A204.1 (cell line): ENCODE data around the gene CHRDL2.

Experiments used
- FAIRE-seq: peaks from 2 replicates; lab custom pipeline; 2012; peaks lifted over from hg19 to GRCh38; lab: Jason Lieb, UNC

CHRDL2 gene

GRCh38 chr11:74684661-74685060, 46.6 kb downstream of the CHRDL2 start:
- FAIRE-seq = no peak

- FAIRE-seq = no peak
These were observed 47.2 kb downstream of the CHRDL2 start for GRCh38 chr11:74683941-74684481.

DNA sequence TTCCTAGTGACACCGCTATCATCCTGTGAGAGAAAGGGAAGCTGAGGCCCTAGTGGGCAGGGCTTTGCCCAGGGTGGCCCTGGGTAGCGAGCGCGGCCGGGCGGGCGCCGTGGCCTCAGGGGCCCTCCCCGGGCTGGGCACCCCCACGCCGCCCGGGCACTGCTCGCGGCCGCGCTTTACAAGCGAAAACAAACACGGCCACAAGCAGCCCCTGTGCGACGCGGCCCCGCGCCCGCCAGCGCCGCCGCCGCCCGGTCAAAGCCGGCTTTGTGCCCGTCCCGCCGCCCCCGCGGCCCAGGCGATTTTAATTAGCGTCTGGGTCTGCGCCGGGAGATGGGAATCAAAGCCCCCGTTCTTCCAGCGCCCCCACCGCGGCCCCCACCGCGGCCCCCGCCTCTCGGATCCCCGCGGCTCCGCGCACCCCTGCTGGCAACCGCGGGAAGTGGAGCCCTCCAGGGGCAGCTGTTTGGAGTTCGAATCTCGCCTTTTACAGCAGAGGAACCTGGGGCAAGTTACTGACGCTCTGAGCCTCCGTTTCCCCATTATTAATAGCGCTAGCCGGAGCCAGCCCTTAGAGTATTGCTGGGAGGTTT, 47.9 kb downstream of the CHRDL2 start:
- no peak for FAIRE-seq

GRCh38 chr11:74682731-74683278, 48.4 kb downstream of the CHRDL2 start:
- FAIRE-seq = no peak

GRCh38 chr11:74681686-74682651, 49.3 kb downstream of the CHRDL2 start:
- FAIRE-seq = no peak

DNA sequence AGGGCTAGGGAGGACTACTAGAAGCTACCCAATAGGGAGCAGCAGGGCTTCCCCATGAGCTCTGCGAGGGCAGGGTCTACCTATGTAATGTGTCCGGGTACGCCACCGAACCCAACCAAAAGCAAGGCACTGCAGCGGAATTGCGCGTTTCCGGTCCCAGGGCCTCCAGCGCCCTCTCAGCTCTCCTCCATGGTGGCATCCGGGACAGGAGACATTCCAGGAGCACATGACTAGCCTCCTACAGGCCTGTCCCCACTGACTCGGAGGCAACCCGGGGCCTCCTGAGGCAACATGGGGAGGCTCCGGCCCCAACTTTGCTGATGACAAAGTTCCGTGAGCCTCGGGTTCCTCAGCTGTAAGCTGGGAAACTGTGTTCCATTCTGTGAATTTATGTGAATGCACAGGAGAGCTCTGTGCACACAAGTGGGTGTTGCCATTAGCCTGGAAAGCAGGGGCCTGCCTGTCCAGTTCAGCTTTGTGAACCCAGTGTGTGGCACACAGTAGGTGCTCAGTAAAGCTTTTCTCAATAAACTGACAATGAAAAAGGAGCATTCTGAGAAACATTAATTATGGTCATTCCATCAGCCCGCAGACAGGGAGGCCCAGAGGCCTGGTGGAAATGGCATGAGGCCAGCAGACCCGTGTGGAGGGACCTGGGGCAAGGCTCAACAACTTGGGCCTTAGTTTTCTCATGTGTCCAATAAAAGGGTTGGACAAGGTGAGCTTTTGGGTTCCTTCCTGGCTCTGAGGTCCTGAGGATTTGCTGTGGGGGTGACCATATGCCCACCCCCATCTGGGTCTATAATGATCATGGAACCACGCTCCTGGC, 50.3 kb downstream of the CHRDL2 start:
- FAIRE-seq = no peak

DNA sequence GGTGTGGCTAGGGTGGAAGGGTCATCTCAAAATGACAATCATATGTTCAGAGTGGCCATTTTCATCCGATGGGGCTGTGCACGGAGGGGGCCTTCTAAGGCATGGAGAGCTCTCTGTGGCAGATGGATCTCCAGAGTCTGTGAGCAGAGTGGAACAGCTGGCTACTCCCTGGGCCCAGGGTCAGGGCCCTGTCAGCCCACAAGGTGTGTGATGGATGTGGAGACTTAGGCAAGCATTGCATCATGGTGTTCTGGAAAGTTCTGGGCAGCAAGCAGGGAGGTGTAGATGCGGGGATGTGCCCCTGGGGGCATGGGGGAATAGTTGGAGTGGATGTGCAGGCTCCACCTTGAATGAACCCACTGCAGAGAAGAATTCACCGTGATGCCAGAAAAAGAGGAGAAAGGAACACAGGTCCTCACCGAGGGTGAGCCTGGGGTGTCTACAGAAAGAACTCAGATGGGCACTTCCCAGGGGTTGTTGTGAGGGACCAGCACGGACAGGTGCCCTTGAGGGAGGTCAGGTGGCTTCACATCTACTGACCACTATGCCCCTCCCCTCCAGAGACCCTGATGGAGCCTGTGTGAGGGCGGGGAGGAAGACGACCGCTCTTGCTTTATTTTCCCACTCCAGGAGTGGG, 51.1 kb downstream of the CHRDL2 start:
- FAIRE-seq = no peak

DNA sequence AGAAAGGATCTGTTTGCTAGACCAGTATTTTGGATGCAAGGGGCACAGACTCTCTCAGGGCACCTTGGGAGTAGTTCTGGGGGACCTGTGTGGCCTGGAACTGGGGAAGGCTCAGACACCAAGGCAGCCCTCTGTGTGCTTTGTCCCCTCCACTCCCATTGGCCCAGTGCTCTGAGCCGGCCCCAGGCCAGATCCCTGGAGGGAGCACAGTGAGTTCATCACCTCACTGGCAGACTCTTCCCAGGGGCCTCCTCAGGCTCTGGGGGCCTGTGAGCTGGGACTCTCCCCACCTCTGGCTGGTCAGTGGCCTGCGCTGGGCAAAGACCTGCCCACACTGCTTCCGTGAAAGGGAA, 51.7 kb downstream of the CHRDL2 start:
- no peak for FAIRE-seq

DNA sequence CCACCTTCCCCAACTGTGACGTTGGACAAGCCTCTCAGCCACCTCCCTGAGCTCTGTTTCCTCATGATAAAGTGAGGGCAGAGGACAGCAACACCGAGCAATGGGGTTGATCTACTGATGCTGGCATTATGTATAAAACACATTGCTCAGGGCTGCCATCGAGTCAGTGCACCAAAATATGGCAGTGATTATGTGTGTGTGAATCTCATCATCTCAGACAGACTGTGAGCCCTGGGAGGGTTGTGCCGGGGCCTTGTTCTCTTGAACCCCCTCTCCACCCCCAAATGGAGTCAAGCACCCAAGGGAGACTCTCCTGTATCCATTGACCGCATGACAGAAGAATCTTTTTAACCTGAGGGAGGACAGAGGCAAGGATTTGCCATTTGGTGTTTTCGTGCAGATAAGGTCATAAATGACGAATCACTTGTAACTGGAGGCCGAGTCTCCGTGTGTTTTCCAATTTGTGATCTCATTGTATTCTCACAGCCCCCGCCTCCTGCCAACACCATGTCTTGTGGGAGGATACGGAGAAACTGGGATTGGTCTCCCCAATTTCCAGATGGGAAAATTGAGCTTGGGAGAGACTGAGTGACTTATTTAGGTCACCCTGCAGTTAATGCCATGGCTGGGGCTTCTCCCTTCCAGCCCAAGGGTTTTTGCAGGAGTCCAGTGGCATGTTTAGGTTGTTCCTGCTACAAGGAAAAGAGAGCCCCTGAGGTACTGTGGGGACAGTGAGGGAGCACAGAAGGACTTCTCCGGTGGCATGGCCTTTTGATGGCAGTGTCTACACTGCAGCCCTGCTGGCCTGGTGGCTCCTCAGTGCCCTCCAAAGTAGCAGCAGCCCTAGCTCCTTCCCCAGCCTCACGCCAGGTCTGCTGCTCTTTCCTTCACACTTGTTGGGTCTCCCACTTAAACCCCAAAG, 52.4 kb downstream of the CHRDL2 start:
- no peak for FAIRE-seq

DNA sequence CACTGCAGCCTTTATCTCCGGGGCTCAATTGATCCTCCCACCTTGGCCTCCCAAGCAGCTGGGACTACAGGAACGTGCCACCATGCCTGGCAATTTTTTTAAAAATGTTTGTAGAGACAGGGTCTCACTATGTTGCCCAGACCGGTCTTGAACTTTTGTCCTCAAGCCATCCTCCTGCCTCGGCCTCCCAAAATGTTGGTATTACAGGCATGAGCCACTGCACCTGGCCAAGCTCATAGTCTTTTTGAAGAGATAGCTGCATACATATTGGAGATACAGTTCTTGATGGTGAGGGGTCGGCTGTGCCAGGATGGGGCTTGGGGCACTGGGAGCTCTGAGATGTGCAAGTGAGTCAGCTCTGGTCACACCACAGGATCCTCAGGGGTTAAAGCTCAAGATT, 53.2 kb downstream of the CHRDL2 start:
- no peak for FAIRE-seq

DNA sequence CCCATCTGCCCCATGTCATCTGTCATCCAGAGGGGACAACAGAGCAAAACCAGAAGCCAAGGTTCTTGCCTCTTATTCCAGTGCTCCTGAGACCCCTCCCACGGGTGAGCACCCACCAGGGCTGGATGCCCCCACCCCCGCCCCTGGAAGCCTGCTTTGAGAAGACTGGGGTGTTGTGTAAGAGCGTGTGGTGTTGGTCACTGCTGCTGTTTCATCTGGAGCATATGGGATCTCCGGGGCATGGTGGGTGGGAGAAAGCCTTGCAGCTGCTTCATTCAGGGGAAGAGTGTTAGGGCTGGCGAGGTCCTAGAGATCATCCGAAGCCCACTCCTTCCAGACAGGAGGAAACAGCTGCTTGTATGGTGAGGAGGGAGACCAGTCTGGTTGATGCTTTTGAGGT, 54.1 kb downstream of the CHRDL2 start:
- FAIRE-seq = no peak

DNA sequence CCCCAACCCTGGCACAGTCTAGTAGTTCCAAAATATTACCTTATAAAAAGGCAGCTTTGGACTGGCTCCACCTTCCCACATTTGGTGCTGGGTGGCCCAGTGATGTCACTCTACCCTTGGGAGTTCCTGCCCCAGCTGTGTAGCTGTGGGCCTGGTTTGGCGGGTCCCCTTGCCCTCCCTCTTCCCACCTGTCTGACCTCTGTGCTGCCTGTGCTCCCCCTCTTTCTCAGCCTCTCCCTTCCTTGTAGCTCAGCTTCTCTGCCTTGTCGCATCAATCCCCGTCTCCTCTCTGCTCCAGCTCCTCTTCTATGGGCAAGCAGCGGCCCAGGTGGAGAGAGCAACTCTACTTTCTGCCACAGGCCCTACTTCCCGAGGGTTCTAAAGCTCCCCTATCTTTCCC, 54.6 kb downstream of the CHRDL2 start:
- no peak for FAIRE-seq

DNA sequence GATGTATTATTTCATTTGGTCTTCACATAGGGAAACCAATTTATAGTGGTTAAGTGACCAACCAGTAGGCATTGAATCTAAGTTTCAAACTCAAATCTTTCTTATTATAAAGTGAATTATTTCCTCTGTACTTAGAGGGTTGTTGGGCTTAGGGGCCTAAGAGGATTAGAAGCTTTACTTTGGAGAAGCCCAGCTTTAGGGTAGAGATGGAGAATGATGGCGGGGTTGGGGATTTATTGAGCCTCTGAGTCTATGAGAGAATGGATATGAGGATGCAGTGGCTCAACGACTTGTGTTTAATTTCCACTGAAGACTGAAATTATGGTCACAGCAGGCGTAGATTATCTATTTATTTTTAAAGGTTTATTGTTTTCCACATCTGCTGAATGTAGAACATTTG, 55.5 kb downstream of the CHRDL2 start:
- no peak for FAIRE-seq

- no peak for FAIRE-seq
These were observed 57.4 kb downstream of the CHRDL2 start for GRCh38 chr11:74673693-74674360.

DNA sequence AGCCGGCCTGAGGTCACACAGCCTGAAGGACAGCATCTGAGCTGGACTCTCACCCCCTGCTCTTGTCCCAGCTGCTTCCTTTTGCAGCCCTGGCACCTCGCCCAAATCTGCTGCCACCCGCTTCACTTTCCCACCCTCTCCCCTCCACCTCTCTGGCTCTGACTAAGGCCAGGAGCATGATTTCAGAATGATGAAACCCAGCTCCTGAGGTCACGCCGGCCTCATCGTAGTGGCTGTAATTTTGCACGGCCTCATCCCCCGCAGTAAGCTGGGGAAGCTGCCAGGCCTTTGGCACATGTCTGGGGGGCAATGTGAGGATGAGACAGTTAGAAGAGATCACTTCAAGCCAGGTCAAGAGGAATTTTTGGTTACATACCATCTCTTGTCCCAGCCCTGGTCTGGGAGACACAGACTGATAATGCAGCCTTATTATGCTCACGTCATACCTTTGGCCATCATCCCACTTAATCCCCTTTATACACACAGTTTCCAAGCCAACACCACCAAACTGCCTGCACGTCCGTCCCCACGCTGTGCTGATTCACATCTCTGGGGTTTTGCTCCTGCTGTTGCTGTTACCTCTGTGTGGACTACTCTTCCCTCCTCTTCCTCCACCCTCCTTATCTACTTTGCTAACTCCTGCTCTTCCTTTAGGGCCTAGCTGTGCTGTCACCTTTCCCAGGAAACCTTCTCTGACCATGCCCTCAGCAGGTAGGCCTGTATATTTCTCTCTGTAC, 58.1 kb downstream of the CHRDL2 start:
- FAIRE-seq = no peak

DNA sequence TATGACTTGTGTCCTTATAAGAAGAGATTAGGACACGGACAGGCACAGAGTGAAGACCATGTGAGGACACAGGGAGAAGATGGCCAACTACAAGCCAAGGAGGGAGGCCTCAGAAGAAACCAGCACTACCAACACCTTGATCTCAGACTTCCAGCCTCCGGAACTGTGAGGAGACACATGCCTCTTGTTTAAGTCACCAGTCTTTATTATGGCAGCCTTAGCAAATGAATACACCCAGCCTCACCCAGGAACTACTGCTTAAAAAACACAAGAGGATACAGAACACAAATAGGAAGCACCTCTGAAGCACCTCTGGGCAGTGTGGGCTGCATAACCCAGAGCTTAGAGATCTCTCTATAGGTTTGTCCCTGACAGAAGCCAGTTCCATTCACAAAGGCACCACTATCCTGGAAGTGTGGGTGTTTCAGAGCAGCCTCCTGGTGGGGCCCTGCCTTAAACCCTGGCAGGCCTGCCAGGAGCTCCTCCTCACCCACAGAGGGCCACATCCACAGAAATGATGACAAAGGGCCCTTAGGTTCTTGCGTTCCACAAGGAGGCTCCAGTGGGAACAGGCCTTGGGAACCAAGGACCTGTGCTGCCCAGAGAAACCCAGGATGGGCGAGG, 58.8 kb downstream of the CHRDL2 start:
- FAIRE-seq = no peak

DNA sequence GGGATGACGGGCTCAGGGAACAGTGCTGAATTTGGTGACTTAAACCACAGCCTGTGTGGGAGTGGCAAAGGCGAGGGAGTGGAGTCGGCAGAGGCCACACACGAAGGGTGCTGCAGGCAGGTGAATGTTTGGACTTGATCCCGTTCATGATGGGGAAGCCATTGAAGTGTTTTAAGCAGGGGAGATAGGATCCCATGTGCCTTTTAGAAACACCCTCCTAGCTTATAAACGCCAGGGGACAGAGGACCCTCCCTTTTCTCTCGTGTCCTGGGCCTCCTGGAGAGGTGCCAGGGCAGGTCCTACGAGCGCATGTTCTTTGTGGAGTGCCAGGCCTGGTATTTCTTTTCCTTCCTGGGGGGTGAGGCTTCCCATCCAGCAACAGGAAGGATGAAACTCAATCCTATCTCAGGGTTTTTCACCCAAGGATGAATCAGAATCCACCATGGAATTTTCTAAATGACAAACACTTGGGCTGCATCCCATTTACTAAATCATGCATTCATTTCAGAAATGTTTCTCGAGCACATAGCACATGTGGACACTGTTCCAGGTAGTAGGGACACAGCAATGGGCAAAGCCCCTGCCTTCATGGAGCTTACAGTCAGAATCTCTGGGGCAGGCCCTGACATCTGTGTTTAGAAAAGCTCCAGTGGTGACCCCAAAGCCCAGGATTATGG, 59.6 kb downstream of the CHRDL2 start:
- FAIRE-seq = no peak

GRCh38 chr11:74670171-74670570, 61.1 kb downstream of the CHRDL2 start:
- no peak for FAIRE-seq
